Fibroblast of skin of right biceps (primary cell): ENCODE data around the gene BCKDHB.
"Not testable (repeated sequence)": the region's sequence is repeated elsewhere in the genome, so short reads cannot be mapped to it uniquely, and the experiment has no call there.

Experiments used
- DNase-seq: peaks from one replicate; pipeline ENCODE4 v3.0.0-alpha.2; 2013

BCKDHB gene

GRCh38 chr6:80211286-80211685, 104.8 kb downstream of the BCKDHB start:
- DNase-seq = peak; percentile 43

GRCh38 chr6:80211890-80212289, 105.4 kb downstream of the BCKDHB start:
- not testable (repeated sequence) for DNase-seq

GRCh38 chr6:80214436-80215022, 108.1 kb downstream of the BCKDHB start:
- DNase-seq = peak; percentile 77

GRCh38 chr6:80215063-80215462, 108.6 kb downstream of the BCKDHB start:
- DNase-seq = no peak

- DNase-seq = peak; percentile 92
These were observed 111.3 kb downstream of the BCKDHB start for GRCh38 chr6:80217794-80218193.

GRCh38 chr6:80223743-80224212, 117.3 kb downstream of the BCKDHB start:
- DNase-seq = peak; percentile 99

- DNase-seq = peak; percentile 73
These were observed 119.7 kb downstream of the BCKDHB start for GRCh38 chr6:80226151-80226550.

GRCh38 chr6:80226699-80227098, 120.2 kb downstream of the BCKDHB start:
- no peak for DNase-seq

- DNase-seq = peak; percentile 85
These were observed 121.2 kb downstream of the BCKDHB start for GRCh38 chr6:80227545-80228105.

- no peak for DNase-seq
These were observed 126.8 kb downstream of the BCKDHB start for GRCh38 chr6:80233262-80233661.

GRCh38 chr6:80233958-80234357, 127.5 kb downstream of the BCKDHB start:
- no peak for DNase-seq

- peak; percentile 79 for DNase-seq
These were observed 127.9 kb downstream of the BCKDHB start for GRCh38 chr6:80234401-80234800.

- DNase-seq = peak; percentile 38
These were observed 128.4 kb downstream of the BCKDHB start for GRCh38 chr6:80234908-80235307.

GRCh38 chr6:80235647-80236046, 129.2 kb downstream of the BCKDHB start:
- DNase-seq = no peak

- not testable (repeated sequence) for DNase-seq
These were observed 132.3 kb downstream of the BCKDHB start for GRCh38 chr6:80238754-80239153.

GRCh38 chr6:80245043-80245442, 138.6 kb downstream of the BCKDHB start:
- no peak for DNase-seq

- no peak for DNase-seq
These were observed 143.4 kb downstream of the BCKDHB start for GRCh38 chr6:80249897-80250296.

- peak; percentile 37 for DNase-seq
These were observed 144.0 kb downstream of the BCKDHB start for GRCh38 chr6:80250391-80250997.

GRCh38 chr6:80251321-80251720, 144.8 kb downstream of the BCKDHB start:
- no peak for DNase-seq

GRCh38 chr6:80254716-80255115, 148.2 kb downstream of the BCKDHB start:
- no peak for DNase-seq

- DNase-seq = no peak
These were observed 150.2 kb downstream of the BCKDHB start for GRCh38 chr6:80256691-80257090.

- no peak for DNase-seq
These were observed 152.6 kb downstream of the BCKDHB start for GRCh38 chr6:80259118-80259517.

- peak; percentile 20 for DNase-seq
These were observed 157.1 kb downstream of the BCKDHB start for GRCh38 chr6:80263585-80263984.
